GM06990 (cell line): Measurements from ENCODE around the gene RAB5B.

Experiments used
- DNase-seq: peaks from one replicate; pipeline ENCODE4 v3.0.0-alpha.2; 2011; ENCODE audit not compliant: insufficient read length; ENCODE audit errors: extremely low read depth
- H3K27me3 ChIP-seq: replicated peaks from 2 replicates; pipeline ENCODE4 v1.6.0; 2011; ENCODE audit warnings: low read length; ENCODE audit not compliant: control insufficient read depth, insufficient read depth
- H3K36me3 ChIP-seq: 2 replicates; pipeline ENCODE4 v1.5.1; 2011; ENCODE audit warnings: low read length; ENCODE audit not compliant: control insufficient read depth, insufficient read depth
- H3K4me3 ChIP-seq: replicated peaks from 2 replicates; pipeline ENCODE4 v1.5.1; 2011; ENCODE audit warnings: low read depth, mild to moderate bottlenecking, control low read depth, low read length
- TF ChIP-seq, protein P1 (sequence below): IDR thresholded peaks from 2 replicates; pipeline ENCODE4 v1.5.1; 2011; ENCODE audit warnings: low read length, control low read depth, mild to moderate bottlenecking, inconsistent platforms; ENCODE audit not compliant: insufficient read depth, poor library complexity, severe bottlenecking

Gene RAB5B

DNA sequence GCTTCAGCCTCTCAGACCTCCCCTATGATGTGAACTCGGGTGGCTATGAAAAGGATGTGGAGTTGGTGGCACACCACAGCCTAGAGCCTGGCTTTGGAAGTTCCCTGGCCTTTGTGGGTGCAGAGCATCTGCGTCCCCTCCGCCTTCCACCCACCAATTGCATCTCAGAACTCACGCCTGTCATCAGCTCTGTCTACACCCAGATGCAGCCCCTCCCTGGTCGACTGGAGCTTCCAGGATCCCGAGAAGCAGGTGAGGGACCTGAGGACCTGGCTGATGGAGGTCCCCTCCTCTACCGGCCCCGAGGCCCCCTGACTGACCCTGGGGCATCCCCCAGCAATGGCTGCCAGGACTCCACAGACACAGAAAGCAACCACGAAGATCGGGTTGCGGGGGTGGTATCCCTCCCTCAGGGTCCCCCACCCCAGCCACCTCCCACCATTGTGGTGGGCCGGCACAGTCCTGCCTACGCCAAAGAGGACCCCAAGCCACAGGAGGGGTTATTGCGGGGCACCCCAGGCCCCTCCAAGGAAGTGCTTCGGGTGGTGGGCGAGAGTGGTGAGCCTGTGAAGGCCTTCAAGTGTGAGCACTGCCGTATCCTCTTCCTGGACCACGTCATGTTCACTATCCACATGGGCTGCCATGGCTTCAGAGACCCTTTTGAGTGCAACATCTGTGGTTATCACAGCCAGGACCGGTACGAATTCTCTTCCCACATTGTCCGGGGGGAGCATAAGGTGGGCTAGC, 60.9 kb downstream of the RAB5B start:
- TF ChIP-seq, protein P1, sequence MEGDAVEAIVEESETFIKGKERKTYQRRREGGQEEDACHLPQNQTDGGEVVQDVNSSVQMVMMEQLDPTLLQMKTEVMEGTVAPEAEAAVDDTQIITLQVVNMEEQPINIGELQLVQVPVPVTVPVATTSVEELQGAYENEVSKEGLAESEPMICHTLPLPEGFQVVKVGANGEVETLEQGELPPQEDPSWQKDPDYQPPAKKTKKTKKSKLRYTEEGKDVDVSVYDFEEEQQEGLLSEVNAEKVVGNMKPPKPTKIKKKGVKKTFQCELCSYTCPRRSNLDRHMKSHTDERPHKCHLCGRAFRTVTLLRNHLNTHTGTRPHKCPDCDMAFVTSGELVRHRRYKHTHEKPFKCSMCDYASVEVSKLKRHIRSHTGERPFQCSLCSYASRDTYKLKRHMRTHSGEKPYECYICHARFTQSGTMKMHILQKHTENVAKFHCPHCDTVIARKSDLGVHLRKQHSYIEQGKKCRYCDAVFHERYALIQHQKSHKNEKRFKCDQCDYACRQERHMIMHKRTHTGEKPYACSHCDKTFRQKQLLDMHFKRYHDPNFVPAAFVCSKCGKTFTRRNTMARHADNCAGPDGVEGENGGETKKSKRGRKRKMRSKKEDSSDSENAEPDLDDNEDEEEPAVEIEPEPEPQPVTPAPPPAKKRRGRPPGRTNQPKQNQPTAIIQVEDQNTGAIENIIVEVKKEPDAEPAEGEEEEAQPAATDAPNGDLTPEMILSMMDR, result no peak
- Histone ChIP-seq H3K27me3 (no peaks in the 10 kb centered on the region), H3K4me3 (no peak overlapping the region), H3K36me3 (peaks cover 2% of the 10 kb centered on the region)
- DNase-seq, result no peak

DNA sequence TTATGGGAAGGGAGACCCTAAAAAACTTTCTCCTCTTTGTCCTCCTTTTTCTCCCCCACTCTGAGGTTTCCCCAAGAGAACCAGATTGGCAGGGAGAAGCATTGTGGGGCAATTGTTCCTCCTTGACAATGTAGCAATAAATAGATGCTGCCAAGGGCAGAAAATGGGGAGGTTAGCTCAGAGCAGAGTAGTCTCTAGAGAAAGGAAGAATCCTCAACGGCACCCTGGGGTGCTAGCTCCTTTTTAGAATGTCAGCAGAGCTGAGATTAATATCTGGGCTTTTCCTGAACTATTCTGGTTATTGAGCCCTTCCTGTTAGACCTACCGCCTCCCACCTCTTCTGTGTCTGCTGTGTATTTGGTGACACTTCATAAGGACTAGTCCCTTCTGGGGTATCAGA, 63.3 kb downstream of the RAB5B start:
- no peak for DNase-seq
- no peak overlapping the region for H3K4me3 ChIP-seq
- H3K27me3 ChIP-seq, result no peaks in the 10 kb centered on the region
- TF ChIP-seq, protein P1, result no peak
- peaks cover 2% of the 10 kb centered on the region for H3K36me3 ChIP-seq

DNA sequence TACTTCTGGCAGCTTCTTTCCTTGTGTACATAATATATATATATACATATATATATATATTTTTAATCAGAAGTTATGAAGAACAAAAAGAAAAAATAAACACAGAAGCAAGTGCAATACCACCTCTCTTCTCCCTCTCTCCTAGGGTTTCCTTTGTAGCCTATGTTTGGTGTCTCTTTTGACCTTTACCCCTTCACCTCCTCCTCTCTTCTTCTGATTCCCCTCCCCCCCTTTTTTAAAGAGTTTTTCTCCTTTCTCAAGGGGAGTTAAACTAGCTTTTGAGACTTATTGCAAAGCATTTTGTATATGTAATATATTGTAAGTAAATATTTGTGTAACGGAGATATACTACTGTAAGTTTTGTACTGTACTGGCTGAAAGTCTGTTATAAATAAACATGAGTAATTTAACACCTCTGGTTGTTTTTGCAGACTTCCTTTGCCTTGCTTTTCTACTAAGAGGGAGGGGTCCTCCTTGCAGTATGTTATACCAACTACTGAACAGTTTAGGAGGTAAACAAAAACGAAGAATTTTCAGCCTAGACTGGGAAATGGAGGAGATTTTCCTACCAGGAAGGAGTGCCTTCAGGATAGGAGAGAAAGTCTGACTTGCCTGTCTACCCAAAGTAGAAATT, 64.3 kb downstream of the RAB5B start:
- TF ChIP-seq, protein P1, result no peak
- DNase-seq, result no peak
- Histone ChIP-seq H3K4me3 (no peak overlapping the region), H3K36me3 (peaks cover 2% of the 10 kb centered on the region), H3K27me3 (no peaks in the 10 kb centered on the region)

DNA sequence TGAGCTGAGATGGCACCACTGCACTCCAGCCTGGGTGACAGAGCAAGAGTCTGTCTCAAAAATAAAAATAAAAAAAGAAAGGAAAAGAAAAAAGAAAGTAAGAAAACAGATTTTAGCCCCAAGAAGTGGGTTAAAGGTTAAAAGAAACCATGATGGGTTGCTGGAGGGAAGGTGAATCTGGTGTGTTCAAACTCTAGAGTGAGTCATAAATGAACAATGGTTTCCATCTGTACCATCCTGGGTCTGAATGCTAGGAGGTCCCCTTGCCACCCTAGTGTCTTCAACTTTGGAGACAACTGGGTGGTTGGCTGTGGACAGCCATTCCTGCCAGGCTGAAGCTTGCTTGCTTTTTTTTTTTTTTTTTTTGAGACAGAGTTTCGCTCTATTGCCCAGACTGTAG, 66.3 kb downstream of the RAB5B start:
- Histone ChIP-seq H3K36me3 (peaks cover 7% of the 10 kb centered on the region), H3K27me3 (no peaks in the 10 kb centered on the region), H3K4me3 (no peak overlapping the region)
- no peak for DNase-seq
- TF ChIP-seq, protein P1, result no peak

DNA sequence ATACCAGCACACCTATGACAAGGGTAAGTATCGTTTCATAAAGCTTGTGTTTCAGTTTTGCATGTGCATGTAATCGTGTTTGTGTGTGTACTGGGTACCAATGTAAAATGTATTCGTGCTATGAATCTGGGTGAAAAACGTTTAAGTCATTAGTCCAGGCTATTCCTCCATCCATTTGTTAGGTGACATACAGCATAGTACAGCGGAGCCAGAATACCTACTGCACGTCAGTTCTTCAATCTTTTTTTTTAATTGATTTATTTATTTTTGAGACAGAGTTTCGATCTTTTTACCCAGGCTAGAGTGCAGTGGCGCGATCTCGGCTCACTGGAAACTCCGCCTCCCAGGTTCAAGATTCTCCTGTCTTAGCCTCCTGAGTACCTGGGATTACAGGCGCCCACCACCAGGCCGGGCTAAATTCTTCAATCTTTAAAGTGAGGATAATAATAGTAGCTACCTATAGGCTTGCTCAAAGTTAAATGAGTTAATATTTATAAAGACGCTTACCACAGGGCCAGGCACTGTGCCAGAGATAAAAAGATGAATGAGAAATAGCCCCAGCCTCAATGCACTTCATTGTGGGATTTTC, 67.2 kb downstream of the RAB5B start:
- no peak for DNase-seq
- Histone ChIP-seq H3K27me3 (no peaks in the 10 kb centered on the region), H3K36me3 (peaks cover 10% of the 10 kb centered on the region), H3K4me3 (peak overlapping the region; percentile 99)
- TF ChIP-seq, protein P1, result no peak
